H9 (cell line): ENCODE data around the gene TIFAB. TPM values are rescaled to one million over a fixed set of nuclear protein-coding genes. Genes with fewer than 3 reads are reported as not detected.

ENCODE experiments used
- DNase-seq: peaks from one replicate; pipeline ENCODE4 v3.0.0-alpha.2; 2017
- H2AFZ ChIP-seq: one replicate; pipeline ENCODE4 v1.6.1; 2013; ENCODE audit warnings: mild to moderate bottlenecking, low read length, control low read depth, moderate library complexity
- H2AK5ac ChIP-seq: 2 replicates; pipeline ENCODE4 v1.6.1; 2013; ENCODE audit warnings: low read length, control low read depth, mixed read lengths; ENCODE audit not compliant: insufficient read length
- H2BK120ac ChIP-seq: one replicate; pipeline ENCODE4 v1.6.1; 2013; ENCODE audit warnings: low read depth, mild to moderate bottlenecking, low read length, control low read depth, inconsistent platforms; ENCODE audit not compliant: poor library complexity, severe bottlenecking
- H2BK12ac ChIP-seq: 2 replicates; pipeline ENCODE4 v1.6.1; 2013; ENCODE audit warnings: low read length, control low read depth, mixed read lengths, low read depth; ENCODE audit not compliant: insufficient read length
- H2BK15ac ChIP-seq: 2 replicates; pipeline ENCODE4 v1.6.1; 2013; ENCODE audit warnings: low read depth, low read length, control low read depth
- H2BK20ac ChIP-seq: one replicate; pipeline ENCODE4 v1.6.1; 2013; ENCODE audit warnings: low read depth, mild to moderate bottlenecking, low read length, control low read depth, inconsistent platforms; ENCODE audit not compliant: poor library complexity, severe bottlenecking
- H2BK5ac ChIP-seq: 2 replicates; pipeline ENCODE4 v1.6.1; 2013; ENCODE audit warnings: low read length, control low read depth, mixed read lengths; ENCODE audit not compliant: insufficient read length
- H3K14ac ChIP-seq: 2 replicates; pipeline ENCODE4 v1.6.1; 2013; ENCODE audit warnings: low read length, control low read depth; ENCODE audit not compliant: insufficient read depth
- H3K18ac ChIP-seq: 2 replicates; pipeline ENCODE4 v1.6.1; 2013; ENCODE audit warnings: low read depth, mild to moderate bottlenecking, mixed read lengths, low read length, control low read depth; ENCODE audit not compliant: insufficient read length
- H3K23ac ChIP-seq: 2 replicates; pipeline ENCODE4 v1.6.1; 2013; ENCODE audit warnings: low read length, control low read depth, mixed read lengths, low read depth; ENCODE audit not compliant: insufficient read length
- H3K23me2 ChIP-seq: 2 replicates; pipeline ENCODE4 v1.6.1; 2013; ENCODE audit warnings: low read depth, mild to moderate bottlenecking, mixed read lengths, low read length, control low read depth; ENCODE audit not compliant: insufficient read length, poor library complexity, severe bottlenecking
- H3K27ac ChIP-seq: 2 replicates; pipeline ENCODE4 v1.5.1; 2013; ENCODE audit warnings: low read length, control low read depth, mixed read lengths, low read depth; ENCODE audit not compliant: insufficient read length
- H3K27me3 ChIP-seq: 2 replicates; pipeline ENCODE4 v1.6.1; 2013; ENCODE audit warnings: low read length, control low read depth, inconsistent platforms; ENCODE audit not compliant: insufficient read depth
- H3K4ac ChIP-seq: 2 replicates; pipeline ENCODE4 v1.6.1; 2013; ENCODE audit warnings: low read depth, mild to moderate bottlenecking, control low read depth, inconsistent platforms, low read length, moderate library complexity
- H3K4me1 ChIP-seq: 2 replicates; pipeline ENCODE4 v1.6.1; 2013; ENCODE audit warnings: low read length, control low read depth, inconsistent platforms; ENCODE audit not compliant: insufficient read depth
- H3K4me2 ChIP-seq: 2 replicates; pipeline ENCODE4 v1.6.1; 2013; ENCODE audit warnings: low read length, control low read depth, mixed read lengths; ENCODE audit not compliant: insufficient read length, insufficient read depth
- H3K56ac ChIP-seq: 2 replicates; pipeline ENCODE4 v1.6.1; 2013; ENCODE audit warnings: low read depth, mild to moderate bottlenecking, mixed read lengths, low read length, control low read depth; ENCODE audit not compliant: insufficient read length
- H3K79me1 ChIP-seq: 2 replicates; pipeline ENCODE4 v1.6.1; 2013; ENCODE audit warnings: low read depth, mild to moderate bottlenecking, moderate library complexity, low read length, control low read depth, inconsistent platforms; ENCODE audit not compliant: insufficient read depth, poor library complexity, severe bottlenecking
- H3K79me2 ChIP-seq: 2 replicates; pipeline ENCODE4 v1.6.1; 2013; ENCODE audit warnings: low read length, control low read depth, inconsistent platforms; ENCODE audit not compliant: insufficient read depth
- H3K9ac ChIP-seq: 2 replicates; pipeline ENCODE4 v1.6.1; 2013; ENCODE audit warnings: low read length, control low read depth, mixed read lengths; ENCODE audit not compliant: insufficient read length; ENCODE audit errors: extremely low read depth
- H3K9me3 ChIP-seq: one replicate; pipeline ENCODE4 v1.6.1; 2013; ENCODE audit warnings: low read depth, low read length, inconsistent platforms; ENCODE audit not compliant: control insufficient read depth
- H3T11ph ChIP-seq: one replicate; pipeline ENCODE4 v1.6.1; 2013; ENCODE audit warnings: mild to moderate bottlenecking, low read length, control low read depth, inconsistent platforms
- H4K20me1 ChIP-seq: one replicate; pipeline ENCODE4 v1.6.1; 2013; ENCODE audit not compliant: control insufficient read depth, insufficient read length, insufficient read depth
- H4K5ac ChIP-seq: 2 replicates; pipeline ENCODE4 v1.6.1; 2013; ENCODE audit warnings: low read depth, mild to moderate bottlenecking, mixed read lengths, low read length, control low read depth; ENCODE audit not compliant: insufficient read length
- H4K8ac ChIP-seq: replicated peaks from 2 replicates; pipeline ENCODE4 v1.6.1; 2013; ENCODE audit warnings: low read length, control low read depth, mixed read lengths, low read depth; ENCODE audit not compliant: insufficient read length
- H4K91ac ChIP-seq: 2 replicates; pipeline ENCODE4 v1.6.1; 2013; ENCODE audit warnings: low read depth, mild to moderate bottlenecking, moderate library complexity, mixed read lengths, low read length, control low read depth; ENCODE audit not compliant: insufficient read length
- H3K27ac Mint-ChIP-seq, 3 experiments: 2 replicates in 2 of 3; 3 replicates in 1 of 3; pipeline ENCODE4 v1.8.0; 2020 to 2021; ENCODE audit warnings: mixed read lengths in 3 of 3, mild to moderate bottlenecking in 1 of 3, moderate library complexity in 1 of 3
- H3K27me3 Mint-ChIP-seq: 2 replicates; pipeline ENCODE4 v1.8.0; 2021; ENCODE audit warnings: low read depth, mild to moderate bottlenecking, moderate library complexity, mixed read lengths
- H3K36me3 Mint-ChIP-seq, 3 experiments: 2 replicates in 2 of 3; 3 replicates in 1 of 3; pipeline ENCODE4 v1.8.0; 2020 to 2021; ENCODE audit warnings: low read depth in 3 of 3, mixed read lengths in 3 of 3; ENCODE audit not compliant: insufficient read depth in 1 of 3
- H3K4me1 Mint-ChIP-seq, 2 experiments: 2 replicates each; pipeline ENCODE4 v1.8.0; 2020; ENCODE audit warnings: mixed read lengths in 2 of 2
- H3K4me3 Mint-ChIP-seq, 2 experiments: 2 replicates in 1 of 2; 3 replicates in 1 of 2; pipeline ENCODE4 v1.8.0; 2020 to 2021; ENCODE audit warnings: mild to moderate bottlenecking in 2 of 2, mixed read lengths in 2 of 2, moderate library complexity in 1 of 2
- H3K9me3 Mint-ChIP-seq, 2 experiments: 2 replicates in 1 of 2; 3 replicates in 1 of 2; pipeline ENCODE4 v1.8.0; 2020; ENCODE audit warnings: mild to moderate bottlenecking in 2 of 2, mixed read lengths in 2 of 2, moderate library complexity in 1 of 2
- CTCF ChIP-seq: fragments of 200-600 bp; sonication (generic); conservative IDR thresholded peaks from 3 replicates; pipeline ENCODE4 v1.8.0; 2021; ENCODE audit warnings: antibody characterized with exemption, mild to moderate bottlenecking
- WGBS: extraction: QIAGEN DNeasy Blood & Tissue Kit; methylation state at CpG from one replicate; pipeline ENCODE4 v1.1.7; 2013; ENCODE audit warnings: missing lambda C conversion rate, low lambda C conversion rate, mixed read lengths; ENCODE audit not compliant: insufficient read length; ENCODE audit errors: extremely low coverage; 5-methylcytosine and 5-hydroxymethylcytosine counted together
- total RNA-seq: library from RNA; stranded (reverse); gene quantifications from 2 replicates; pipeline ENCODE4 v1.2.1, GENCODE V29; 2021

TIFAB gene
- total RNA-seq, 1 experiment from 2014 or later: not detected

- no peaks in the 10 kb centered on the region for H3K79me1 ChIP-seq
- no peak overlapping the region for H3T11ph ChIP-seq
- peaks cover 4 to 6% of the 10 kb centered on the region in 2 experiments for H3K4me1 Mint-ChIP-seq
- no peak for TF ChIP-seq CTCF
- no peak overlapping the region for H2AK5ac ChIP-seq
- no peak overlapping the region for H3K4me3 Mint-ChIP-seq
- no peak overlapping the region for H3K14ac ChIP-seq
- no peak overlapping the region for H3K4ac ChIP-seq
- H2BK5ac ChIP-seq: no peak overlapping the region
- no peaks in the 10 kb centered on the region for H4K20me1 ChIP-seq
- H3K23me2 ChIP-seq: no peaks in the 10 kb centered on the region
- no peak overlapping the region for H2BK20ac ChIP-seq
- H4K91ac ChIP-seq: no peak overlapping the region
- H3K9me3 Mint-ChIP-seq: no peaks in the 10 kb centered on the region; a peak in 1 of 5 replicates
- no peak overlapping the region for H4K8ac ChIP-seq
- no CpG with 5 or more reads among the region's 3 CpGs for WGBS
- peaks cover 91% of the 10 kb centered on the region for H3K27me3 Mint-ChIP-seq
- no peaks in the 10 kb centered on the region for H3K36me3 Mint-ChIP-seq
- H3K9ac ChIP-seq: no peak overlapping the region
- H3K23ac ChIP-seq: no peak overlapping the region
- H3K27ac Mint-ChIP-seq: no peak overlapping the region
- DNase-seq: no peak
- no peaks in the 10 kb centered on the region for H3K9me3 ChIP-seq
- H3K56ac ChIP-seq: no peak overlapping the region
- H3K79me2 ChIP-seq: no peaks in the 10 kb centered on the region
- H3K18ac ChIP-seq: no peak overlapping the region
- no peak overlapping the region for H2BK15ac ChIP-seq
- no peaks in the 10 kb centered on the region for H3K4me1 ChIP-seq
- no peak overlapping the region for H3K27ac ChIP-seq
- peaks cover 2% of the 10 kb centered on the region; the same call in 1 of the 2 replicates for H3K27me3 ChIP-seq
- H3K4me2 ChIP-seq: no peak overlapping the region
- H2AFZ ChIP-seq: no peak overlapping the region
- H2BK120ac ChIP-seq: no peak overlapping the region
- no peak overlapping the region for H4K5ac ChIP-seq
- no peak overlapping the region for H2BK12ac ChIP-seq
Observed at GRCh38 chr5:135450336-135450735, 1.8 kb downstream of the TIFAB start.
